Measurements from ENCODE around the gene NDUFA6. TPM values are rescaled to one million over a fixed set of nuclear protein-coding genes. Genes with fewer than 3 reads are reported as not detected.

The NDUFA6 gene
- total RNA-seq, 1 donor from 2014 or later = 62.2 TPM

- no peak overlapping the region for H3K4me3 Mint-ChIP-seq (ENCODE audit: unreplicated experiment)
- H3K4me1 Mint-ChIP-seq (ENCODE audit: low read depth) = no peaks in the 10 kb centered on the region
- DNase-seq (ENCODE audit: low spot score) = no peak
- H3K36me3 Mint-ChIP-seq (ENCODE audit: low read depth) = peaks cover 22% of the 10 kb centered on the region
- no peak overlapping the region for H3K27ac Mint-ChIP-seq (ENCODE audit: unreplicated experiment)
- no peaks in the 10 kb centered on the region for H3K27me3 Mint-ChIP-seq (ENCODE audit: low read depth)
- H3K9me3 Mint-ChIP-seq (ENCODE audit: low read depth) = peaks cover 24% of the 10 kb centered on the region
- TF ChIP-seq CTCF (IDR thresholded peaks at IDR 0.05) = no peak
Measured at GRCh38 chr22:42056757-42057511, 33.6 kb downstream of the NDUFA6 start.

GRCh38 chr22:42052765-42053164 is 37.8 kb downstream of the NDUFA6 start:
- TF ChIP-seq CTCF (IDR thresholded peaks at IDR 0.05) = no peak
- Mint-ChIP-seq H3K36me3 (ENCODE audit: low read depth) (peaks cover 9% of the 10 kb centered on the region), H3K4me3 (ENCODE audit: unreplicated experiment) (no peak overlapping the region), H3K9me3 (ENCODE audit: low read depth) (peaks cover 18% of the 10 kb centered on the region), H3K27me3 (ENCODE audit: low read depth) (no peaks in the 10 kb centered on the region), H3K27ac (ENCODE audit: unreplicated experiment) (no peak overlapping the region), H3K4me1 (ENCODE audit: low read depth) (no peaks in the 10 kb centered on the region)
- no peak for DNase-seq (ENCODE audit: low spot score)

GRCh38 chr22:42050641-42051180 is 39.9 kb downstream of the NDUFA6 start:
- Mint-ChIP-seq H3K27me3 (ENCODE audit: low read depth) (no peaks in the 10 kb centered on the region), H3K4me3 (ENCODE audit: unreplicated experiment) (no peak overlapping the region), H3K27ac (ENCODE audit: unreplicated experiment) (no peak overlapping the region), H3K9me3 (ENCODE audit: low read depth) (peaks cover under 1% of the 10 kb centered on the region), H3K4me1 (ENCODE audit: low read depth) (no peaks in the 10 kb centered on the region), H3K36me3 (ENCODE audit: low read depth) (no peaks in the 10 kb centered on the region)
- no peak for DNase-seq (ENCODE audit: low spot score)
- TF ChIP-seq CTCF (IDR thresholded peaks at IDR 0.05) = no peak

- Mint-ChIP-seq H3K9me3 (ENCODE audit: low read depth) (peaks cover 18% of the 10 kb centered on the region), H3K27ac (ENCODE audit: unreplicated experiment) (no peak overlapping the region), H3K27me3 (ENCODE audit: low read depth) (peaks cover 11% of the 10 kb centered on the region), H3K36me3 (ENCODE audit: low read depth) (peaks cover 9% of the 10 kb centered on the region), H3K4me1 (ENCODE audit: low read depth) (no peaks in the 10 kb centered on the region), H3K4me3 (ENCODE audit: unreplicated experiment) (no peak overlapping the region)
- TF ChIP-seq CTCF (IDR thresholded peaks at IDR 0.05) = no peak
- no peak for DNase-seq (ENCODE audit: low spot score)
Measured at GRCh38 chr22:42041784-42042183, 48.8 kb downstream of the NDUFA6 start.

GRCh38 chr22:42039271-42039670 is 51.3 kb downstream of the NDUFA6 start:
- Mint-ChIP-seq H3K27me3 (ENCODE audit: low read depth) (peaks cover 15% of the 10 kb centered on the region), H3K4me1 (ENCODE audit: low read depth) (no peaks in the 10 kb centered on the region), H3K4me3 (ENCODE audit: unreplicated experiment) (no peak overlapping the region), H3K9me3 (ENCODE audit: low read depth) (peaks cover 18% of the 10 kb centered on the region), H3K27ac (ENCODE audit: unreplicated experiment) (no peak overlapping the region), H3K36me3 (ENCODE audit: low read depth) (peaks cover 9% of the 10 kb centered on the region)
- DNase-seq (ENCODE audit: low spot score) = no peak
- no peak for TF ChIP-seq CTCF (IDR thresholded peaks at IDR 0.05)

Other genes starting within 250 kb of the NDUFA6 start
- not detected in 3 replicates for gene SHISA8, start 175.7 kb downstream of the NDUFA6 start, total RNA-seq
- gene TNFRSF13C, start 164.0 kb downstream of the NDUFA6 start, total RNA-seq = 0.07 to 0.56 TPM (median 0.21 TPM) in 3 replicates
- gene CENPM, start 143.6 kb downstream of the NDUFA6 start, total RNA-seq = 3.3 to 9.3 TPM (median 3.3 TPM) in 3 replicates
- 0.87 to 0.92 TPM (median 0.92 TPM) in 3 replicates for gene SEPTIN3, start 121.3 kb downstream of the NDUFA6 start, total RNA-seq
- gene WBP2NL, start 92.0 kb downstream of the NDUFA6 start, total RNA-seq = not detected in 3 replicates
- 17.1 to 20.2 TPM (median 18.9 TPM) in 3 replicates for gene NAGA, start 20.0 kb downstream of the NDUFA6 start, total RNA-seq
- gene PHETA2, start 16.5 kb downstream of the NDUFA6 start, total RNA-seq = 1.4 to 2.2 TPM in 2 of 3 replicates, not detected in the other
- 54.1 to 56.1 TPM (median 55.0 TPM) in 3 replicates for gene SMDT1, start 11.1 kb downstream of the NDUFA6 start, total RNA-seq
- gene CYP2D6, start 40.0 kb upstream of the NDUFA6 start, total RNA-seq = 0.75 to 1.7 TPM (median 0.95 TPM) in 3 replicates
- 27.3 to 35.1 TPM (median 31.0 TPM) in 3 replicates for gene TCF20, start 179.9 kb upstream of the NDUFA6 start, total RNA-seq